PC-3 (cell line): ENCODE data around the gene DNAH10. TPM values are rescaled to one million over a fixed set of nuclear protein-coding genes. Genes with fewer than 3 reads are reported as not detected.

Experiments used
- ATAC-seq: fragments of 200-7000 bp; cut with Tn5 transposase; 2 replicates; pipeline ENCODE4 v1.9.1; 2020; ENCODE audit warnings: mild to moderate bottlenecking, moderate library complexity
- BruUV-seq: library from RNA; stranded (reverse); fragments of 400-500 nt; replicated peaks from 2 replicates; lab custom pipeline; 2021; lab: Mats Ljungman, UMichigan
- CTCF ChIA-PET: fragments of 300-600 bp; sonication (Branson Sonifier 250); formaldehyde crosslinking; loops from one replicate; lab custom pipeline; 2022; ENCODE audit warnings: antibody characterized with exemption; lab: Charles Lee
- POLR2A ChIA-PET: fragments of 300-600 bp; sonication (Branson Sonifier 250); formaldehyde crosslinking; loops from one replicate; lab custom pipeline; 2022; ENCODE audit warnings: antibody characterized with exemption; ENCODE audit not compliant: unreplicated experiment; lab: Charles Lee
- DNase-seq: peaks from one replicate; pipeline ENCODE4 v3.0.0-alpha.2; 2015
- H2AFZ ChIP-seq: fragments of 300-600 bp; sonication (generic); 2 replicates; pipeline ENCODE4 v1.6.0; 2016; ENCODE audit warnings: antibody characterized with exemption, low read length
- H3F3A ChIP-seq: fragments of 300-600 bp; sonication (generic); one replicate; pipeline ENCODE4 v1.6.0; 2017; ENCODE audit warnings: antibody characterized with exemption, low read length, control low read depth, mild to moderate bottlenecking; ENCODE audit not compliant: unreplicated experiment
- H3K27ac ChIP-seq: fragments of 300-600 bp; sonication (generic); 2 replicates; pipeline ENCODE4 v1.5.1; 2016; ENCODE audit warnings: mild to moderate bottlenecking, low read length
- H3K27me3 ChIP-seq: fragments of 300-600 bp; sonication (generic); 2 replicates; pipeline ENCODE4 v1.6.1; 2016; ENCODE audit warnings: low read length, mixed read lengths
- H3K36me3 ChIP-seq: fragments of 300-600 bp; sonication (generic); 2 replicates; pipeline ENCODE4 v1.6.1; 2016; ENCODE audit warnings: low read depth, mixed run types, low read length, mixed read lengths
- H3K4me1 ChIP-seq: fragments of 300-600 bp; sonication (generic); 2 replicates; pipeline ENCODE4 v1.5.1; 2016; ENCODE audit warnings: low read length; ENCODE audit not compliant: insufficient read depth
- H3K4me2 ChIP-seq: fragments of 300-600 bp; sonication (generic); 2 replicates; pipeline ENCODE4 v1.6.0; 2016; ENCODE audit warnings: low read length
- H3K4me3 ChIP-seq: fragments of 300-600 bp; sonication (generic); 2 replicates; pipeline ENCODE4 v1.5.1; 2016; ENCODE audit warnings: mild to moderate bottlenecking, low read length, mixed read lengths
- H3K79me2 ChIP-seq: fragments of 300-600 bp; sonication (generic); 2 replicates; pipeline ENCODE4 v1.6.1; 2017; ENCODE audit warnings: low read length, mixed read lengths
- H3K9ac ChIP-seq: fragments of 300-600 bp; sonication (generic); 2 replicates; pipeline ENCODE4 v1.6.0; 2016; ENCODE audit warnings: mild to moderate bottlenecking, low read length
- H3K9me2 ChIP-seq: fragments of 300-600 bp; sonication (generic); replicated peaks from 2 replicates; pipeline ENCODE4 v1.6.1; 2016; ENCODE audit warnings: mixed run types, low read length, mixed read lengths
- H3K9me3 ChIP-seq: fragments of 300-600 bp; sonication (generic); 2 replicates; pipeline ENCODE4 v1.6.1; 2016; ENCODE audit warnings: low read length, mixed read lengths
- H4K20me1 ChIP-seq: fragments of 300-600 bp; sonication (generic); 2 replicates; pipeline ENCODE4 v1.6.1; 2016; ENCODE audit warnings: low read length, mixed read lengths
- EZH2 ChIP-seq: fragments of 300-600 bp; sonication (generic); IDR thresholded peaks from one replicate; pipeline ENCODE4 v1.6.1; 2017; ENCODE audit warnings: antibody characterized with exemption, mild to moderate bottlenecking, low read length; ENCODE audit not compliant: unreplicated experiment
- EZH2phosphoT487 ChIP-seq: fragments of 300-600 bp; sonication (generic); IDR thresholded peaks from 2 replicates; pipeline ENCODE4 v1.6.1; 2018; ENCODE audit warnings: mild to moderate bottlenecking, antibody characterized with exemption, low read length, borderline replicate concordance
- intact Hi-C: fragments of 100-400 bp; cut with micrococcal nuclease; formaldehyde crosslinking; loops from 2 replicates; pipeline ENCODE4 v1.9.0; 2023
- total RNA-seq: library from RNA; depleted of rRNA; stranded (reverse); fragments of >200 nt; gene quantifications from 2 replicates; pipeline ENCODE4 v1.2.3, GENCODE V29; 2014
- TF ChIP-seq, protein P1 (sequence below): fragments of 300-600 bp; sonication (generic); conservative IDR thresholded peaks from 2 replicates; pipeline ENCODE4 v1.5.1; 2017; ENCODE audit warnings: antibody characterized with exemption, low read depth, mild to moderate bottlenecking, low read length

The DNAH10 gene
- total RNA-seq, 1 experiment from 2014 or later = 0.15 TPM

DNA sequence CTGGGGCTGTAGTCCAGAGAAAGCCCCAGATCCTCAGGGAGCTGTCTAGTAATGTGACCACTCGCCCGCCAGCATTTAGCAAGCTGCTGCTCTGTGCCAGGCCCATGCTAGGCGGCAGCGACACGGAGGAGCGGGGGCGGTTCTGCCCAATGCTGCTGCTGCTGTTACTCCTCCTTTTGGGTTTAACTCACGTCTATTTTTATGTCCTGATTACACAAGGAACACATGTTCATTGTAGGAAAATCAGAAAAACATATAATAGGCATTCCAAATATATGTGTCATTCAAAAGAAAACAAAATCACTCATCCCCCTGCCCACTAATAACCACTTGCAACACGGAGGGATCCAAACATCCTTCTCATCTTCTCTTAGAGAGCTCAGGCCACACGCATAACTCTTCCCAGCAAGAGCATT is 180.1 kb downstream of the DNAH10 start:
- POLR2A ChIA-PET = no interaction called here
- no peaks in the 10 kb centered on the region for H3K79me2 ChIP-seq
- BruUV-seq = no TSS peak
- H3K4me1 ChIP-seq = peaks cover 25% of the 10 kb centered on the region
- H3K9ac ChIP-seq = peak overlapping the region; percentile 15; the same call in 1 of the 2 replicates
- H3K36me3 ChIP-seq = peaks cover 8% of the 10 kb centered on the region; the same call in 1 of the 2 replicates
- H3K9me2 ChIP-seq = no peaks in the 10 kb centered on the region
- H2AFZ ChIP-seq = peak overlapping the region; percentile 28; the same call in 1 of the 2 replicates
- ATAC-seq (peak; percentile 91), DNase-seq (peak; percentile 90)
- TF ChIP-seq EZH2phosphoT487 (no peak), EZH2 (no peak)
- TF ChIP-seq, protein P1, sequence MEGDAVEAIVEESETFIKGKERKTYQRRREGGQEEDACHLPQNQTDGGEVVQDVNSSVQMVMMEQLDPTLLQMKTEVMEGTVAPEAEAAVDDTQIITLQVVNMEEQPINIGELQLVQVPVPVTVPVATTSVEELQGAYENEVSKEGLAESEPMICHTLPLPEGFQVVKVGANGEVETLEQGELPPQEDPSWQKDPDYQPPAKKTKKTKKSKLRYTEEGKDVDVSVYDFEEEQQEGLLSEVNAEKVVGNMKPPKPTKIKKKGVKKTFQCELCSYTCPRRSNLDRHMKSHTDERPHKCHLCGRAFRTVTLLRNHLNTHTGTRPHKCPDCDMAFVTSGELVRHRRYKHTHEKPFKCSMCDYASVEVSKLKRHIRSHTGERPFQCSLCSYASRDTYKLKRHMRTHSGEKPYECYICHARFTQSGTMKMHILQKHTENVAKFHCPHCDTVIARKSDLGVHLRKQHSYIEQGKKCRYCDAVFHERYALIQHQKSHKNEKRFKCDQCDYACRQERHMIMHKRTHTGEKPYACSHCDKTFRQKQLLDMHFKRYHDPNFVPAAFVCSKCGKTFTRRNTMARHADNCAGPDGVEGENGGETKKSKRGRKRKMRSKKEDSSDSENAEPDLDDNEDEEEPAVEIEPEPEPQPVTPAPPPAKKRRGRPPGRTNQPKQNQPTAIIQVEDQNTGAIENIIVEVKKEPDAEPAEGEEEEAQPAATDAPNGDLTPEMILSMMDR = no peak
- H3K9me3 ChIP-seq = peaks cover 6% of the 10 kb centered on the region; the same call in 1 of the 2 replicates
- H3K4me2 ChIP-seq = peak overlapping the region; percentile 53
- H3K27ac ChIP-seq = peak overlapping the region; percentile 71
- no peaks in the 10 kb centered on the region for H4K20me1 ChIP-seq
- H3K4me3 ChIP-seq = peak overlapping the region; percentile 25; the same call in 1 of the 2 replicates
- no peaks in the 10 kb centered on the region for H3K27me3 ChIP-seq
- CTCF ChIA-PET = no interaction called here
- intact Hi-C loops = loop anchor here (1.0 to 5.0 kb wide), 3 partner anchors 27 to 40 kb away; no protein-coding TSS in a partner anchor
- H3F3A ChIP-seq = no peaks in the 10 kb centered on the region

DNA sequence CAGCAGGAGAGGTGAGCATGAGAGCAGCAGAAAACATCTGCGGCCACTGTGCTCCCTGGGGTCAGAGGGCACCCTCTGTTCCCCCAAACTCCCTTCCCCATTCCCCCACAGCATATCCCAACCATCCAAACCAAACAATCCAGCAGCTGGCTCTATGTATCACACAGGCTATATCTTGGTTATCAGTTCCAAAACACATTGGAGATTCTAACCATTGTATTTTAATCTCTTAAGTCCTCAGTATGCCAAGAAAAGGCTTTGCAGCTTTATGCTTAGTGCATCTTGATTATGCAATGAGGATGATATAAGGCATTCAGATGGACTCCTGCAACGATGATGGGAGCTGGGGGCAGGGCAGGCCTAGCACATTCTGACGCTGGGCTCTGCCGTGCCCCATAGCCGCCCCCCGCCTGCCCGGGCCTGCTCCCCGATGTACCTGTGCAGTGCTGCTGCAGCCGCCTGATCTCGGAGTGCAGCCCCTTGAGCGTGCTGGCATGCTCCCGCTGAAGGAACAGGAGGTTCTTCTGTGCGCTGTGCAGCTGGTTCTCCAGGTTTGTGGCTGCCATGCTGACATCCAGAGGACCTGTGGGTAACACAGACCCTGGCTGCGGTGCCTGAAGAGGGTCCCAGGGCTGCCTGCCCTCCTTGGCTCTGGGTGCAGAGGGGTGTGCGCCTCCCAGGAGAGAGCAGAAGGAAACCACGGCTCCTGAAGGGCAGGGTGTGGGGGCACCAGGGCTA is 181.0 kb downstream of the DNAH10 start:
- no peak for DNase-seq
- BruUV-seq = no TSS peak
- TF ChIP-seq EZH2phosphoT487 = no peak
- TF ChIP-seq, protein P1 = no peak
- TF ChIP-seq EZH2 = no peak
- peak; percentile 2 for ATAC-seq
- POLR2A ChIA-PET = interaction anchor here (0.5 kb wide), 1 partner anchor 9 kb away, joined by 4 read pairs; no protein-coding TSS in a partner anchor
- Histone ChIP-seq H3K4me3 (peak overlapping the region; percentile 2; the same call in 1 of the 2 replicates), H3K36me3 (peaks cover 8% of the 10 kb centered on the region; the same call in 1 of the 2 replicates), H2AFZ (peak overlapping the region; percentile 19; the same call in 1 of the 2 replicates), H3K4me1 (peaks cover 25% of the 10 kb centered on the region), H3K9me2 (no peaks in the 10 kb centered on the region), H3K9ac (no peak overlapping the region; the same call in 1 of the 2 replicates), H3K79me2 (no peaks in the 10 kb centered on the region), H3F3A (no peaks in the 10 kb centered on the region), H4K20me1 (no peaks in the 10 kb centered on the region), H3K4me2 (peak overlapping the region; percentile 53), H3K9me3 (peaks cover 6% of the 10 kb centered on the region; the same call in 1 of the 2 replicates), H3K27ac (peak overlapping the region; percentile 69), H3K27me3 (no peaks in the 10 kb centered on the region)
- intact Hi-C loops = loop anchor here (1.0 to 5.0 kb wide), 3 partner anchors 26 to 39 kb away; no protein-coding TSS in a partner anchor
- CTCF ChIA-PET = no interaction called here

DNA sequence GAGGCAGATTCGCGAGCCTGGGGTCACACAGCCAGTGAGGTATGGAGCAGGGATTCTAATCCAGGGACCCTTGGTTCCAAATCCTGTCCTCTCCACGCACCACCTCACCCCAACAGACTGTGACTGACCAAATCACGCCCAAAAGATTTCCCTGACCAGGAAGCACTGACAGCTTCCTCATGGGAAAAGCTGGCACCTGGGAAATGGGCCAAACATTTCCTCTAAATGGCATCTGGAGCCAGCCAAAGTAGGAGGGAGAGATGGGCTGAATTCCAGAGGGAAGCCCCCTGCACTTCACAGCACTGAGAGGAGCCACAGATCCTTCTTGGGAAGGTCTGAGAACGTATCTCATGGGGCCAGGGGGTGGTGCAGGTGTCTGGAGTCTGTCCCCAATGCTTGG is 181.7 kb downstream of the DNAH10 start:
- peak; percentile 23 for DNase-seq
- no peak for ATAC-seq
- Histone ChIP-seq H3K27me3 (no peaks in the 10 kb centered on the region), H3K27ac (no peak overlapping the region), H3K9me3 (peaks cover 6% of the 10 kb centered on the region; the same call in 1 of the 2 replicates), H2AFZ (no peak overlapping the region), H3K79me2 (no peaks in the 10 kb centered on the region), H3F3A (no peaks in the 10 kb centered on the region), H3K4me3 (no peak overlapping the region), H3K36me3 (peaks cover 8% of the 10 kb centered on the region; the same call in 1 of the 2 replicates), H3K4me1 (peaks cover 25% of the 10 kb centered on the region), H3K4me2 (no peak overlapping the region), H3K9me2 (no peaks in the 10 kb centered on the region), H3K9ac (no peak overlapping the region), H4K20me1 (no peaks in the 10 kb centered on the region)
- no TSS peak for BruUV-seq
- POLR2A ChIA-PET = no interaction called here
- intact Hi-C loops = loop anchor here (2.0 to 5.0 kb wide), 2 partner anchors 31 to 38 kb away; no protein-coding TSS in a partner anchor
- CTCF ChIA-PET = no interaction called here
- TF ChIP-seq EZH2 (no peak), EZH2phosphoT487 (no peak)
- TF ChIP-seq, protein P1 = no peak
